OCI-LY3 (cell line): Measurements from ENCODE around the gene LRP5.

Experiments
- H2AFZ ChIP-seq: fragments of 200-600, 300-600 bp; shearing (Covaris generic); 2 replicates; pipeline ENCODE4 v1.6.0; 2014; ENCODE audit warnings: antibody characterized with exemption, low read depth, low read length
- H3K27ac ChIP-seq: fragments of 200-600, 300-600 bp; sonication (generic); 2 replicates; pipeline ENCODE4 v1.5.1; 2014; ENCODE audit warnings: mild to moderate bottlenecking, low read length, moderate library complexity, mixed read lengths
- H3K27me3 ChIP-seq: fragments of 200-600, 300-600 bp; sonication (generic); 2 replicates; pipeline ENCODE4 v1.6.1; 2014; ENCODE audit warnings: low read depth, low read length, mixed read lengths
- H3K36me3 ChIP-seq: fragments of 200-600, 300-600 bp; sonication (generic); replicated peaks from 2 replicates; pipeline ENCODE3; 2014; ENCODE audit warnings: low read depth, low read length, mixed read lengths
- H3K4me1 ChIP-seq: fragments of 300-600, 200-600 bp; sonication (generic); 2 replicates; pipeline ENCODE4 v1.6.1; 2014; ENCODE audit warnings: low read length, mixed read lengths
- H3K4me2 ChIP-seq: fragments of 200-600, 300-600 bp; sonication (generic); 2 replicates; pipeline ENCODE4 v1.6.1; 2014; ENCODE audit warnings: low read length, mixed read lengths
- H3K4me3 ChIP-seq: fragments of 300-600, 200-600 bp; sonication (generic); 2 replicates; pipeline ENCODE4 v1.5.1; 2014; ENCODE audit warnings: antibody characterized with exemption, mild to moderate bottlenecking, low read length, moderate library complexity
- H3K79me2 ChIP-seq: fragments of 300-600, 200-600 bp; shearing (Covaris generic); 2 replicates; pipeline ENCODE4 v1.6.1; 2014; ENCODE audit warnings: mild to moderate bottlenecking, low read length, mixed read lengths
- H3K9ac ChIP-seq: fragments of 300-600, 200-600 bp; shearing (Covaris generic); 2 replicates; pipeline ENCODE4 v1.6.0; 2014; ENCODE audit warnings: mild to moderate bottlenecking, low read length, moderate library complexity
- H3K9me3 ChIP-seq: fragments of 200-600, 300-600 bp; shearing (Covaris generic); 2 replicates; pipeline ENCODE4 v1.6.1; 2014; ENCODE audit warnings: low read length, mixed read lengths; ENCODE audit not compliant: insufficient read depth
- H4K20me1 ChIP-seq: fragments of 200-600, 300-600 bp; sonication (generic); 2 replicates; pipeline ENCODE4 v1.6.1; 2016; ENCODE audit warnings: low read length, mixed read lengths; ENCODE audit not compliant: insufficient read depth
- CTCF ChIP-seq: fragments of 200-600, 300-600 bp; sonication (generic); IDR thresholded peaks from 2 replicates; pipeline ENCODE4 v1.5.1; 2014; ENCODE audit warnings: antibody characterized with exemption, low read length, low read depth
- EZH2phosphoT487 ChIP-seq: fragments of 200-600 bp; shearing (Covaris generic); IDR thresholded peaks from 2 replicates; pipeline ENCODE4 v1.6.1; 2018; ENCODE audit warnings: antibody characterized with exemption, mixed run types, low read depth

The LRP5 gene

DNA sequence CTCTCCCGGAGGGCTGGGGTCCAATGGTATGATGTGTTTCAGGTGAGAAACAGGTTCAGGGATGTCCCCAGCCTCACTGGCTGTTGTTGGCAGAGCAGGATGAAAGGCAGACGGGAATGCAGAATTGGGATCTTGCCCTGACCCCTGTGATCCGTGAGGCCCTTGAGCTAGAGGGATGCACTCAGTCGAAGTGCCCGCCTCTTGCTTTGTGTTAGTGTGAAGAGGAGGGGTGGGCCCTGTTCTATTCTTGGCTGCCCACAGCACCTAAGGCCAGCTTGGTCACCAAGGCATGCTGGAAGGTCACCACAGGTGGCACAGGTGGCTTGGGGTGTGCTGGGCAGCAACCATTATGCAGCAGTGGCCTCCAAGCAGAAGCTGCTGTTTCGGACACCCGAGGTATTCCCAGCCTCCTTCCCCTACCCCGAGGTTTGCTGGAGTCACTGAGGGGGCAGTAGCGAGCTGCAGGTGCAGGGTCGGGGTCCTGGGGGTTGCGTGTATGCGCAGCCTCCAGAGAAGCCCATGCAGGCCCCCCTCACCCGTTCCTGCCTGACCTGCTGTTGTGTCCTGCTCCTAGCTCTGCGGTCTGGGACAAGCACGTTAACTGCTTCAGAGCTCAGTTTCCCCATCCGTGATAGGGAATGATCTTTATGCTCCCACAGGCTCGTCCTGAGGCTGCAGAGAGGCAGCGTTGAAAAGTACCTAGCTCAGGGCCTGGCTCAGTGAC lies 13.0 kb downstream of the LRP5 start:
- Histone ChIP-seq H3K27ac (no peak overlapping the region), H3K9ac (no peak overlapping the region), H4K20me1 (peaks cover 71% of the 10 kb centered on the region), H3K9me3 (no peaks in the 10 kb centered on the region), H3K27me3 (no peaks in the 10 kb centered on the region), H3K4me2 (no peak overlapping the region), H3K36me3 (no peaks in the 10 kb centered on the region), H2AFZ (no peak overlapping the region), H3K79me2 (peaks cover 76% of the 10 kb centered on the region), H3K4me1 (no peaks in the 10 kb centered on the region), H3K4me3 (no peak overlapping the region)
- TF ChIP-seq CTCF (no peak), EZH2phosphoT487 (no peak)

DNA sequence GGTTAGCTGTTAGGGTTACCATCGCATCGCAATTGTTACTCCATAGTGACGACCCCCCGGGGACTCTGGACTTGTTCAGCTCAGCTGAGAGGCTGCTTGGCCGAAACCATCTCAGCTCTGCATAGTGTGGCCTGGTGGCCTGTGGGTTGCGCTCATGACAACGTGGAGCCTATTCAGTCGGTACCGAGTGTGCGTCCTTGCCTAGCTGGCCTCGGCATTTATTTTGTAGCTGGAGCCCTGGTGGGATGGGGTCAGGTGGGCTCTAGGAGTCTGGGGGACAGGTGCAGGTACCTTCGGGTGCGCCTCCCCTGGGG lies 13.5 kb downstream of the LRP5 start:
- Histone ChIP-seq H3K27me3 (no peaks in the 10 kb centered on the region), H3K4me1 (no peaks in the 10 kb centered on the region), H3K4me2 (no peak overlapping the region), H2AFZ (no peak overlapping the region), H3K79me2 (peaks cover 72% of the 10 kb centered on the region), H3K27ac (no peak overlapping the region), H3K36me3 (no peaks in the 10 kb centered on the region), H3K4me3 (no peak overlapping the region), H4K20me1 (peaks cover 71% of the 10 kb centered on the region), H3K9ac (no peak overlapping the region), H3K9me3 (no peaks in the 10 kb centered on the region)
- no peak for TF ChIP-seq EZH2phosphoT487
- no peak for TF ChIP-seq CTCF

- Histone ChIP-seq H3K9me3 (no peaks in the 10 kb centered on the region), H3K9ac (no peak overlapping the region), H3K4me1 (no peaks in the 10 kb centered on the region), H3K4me2 (no peak overlapping the region), H2AFZ (no peak overlapping the region), H3K36me3 (no peaks in the 10 kb centered on the region), H3K27me3 (no peaks in the 10 kb centered on the region), H3K79me2 (peaks cover 66% of the 10 kb centered on the region), H3K27ac (no peak overlapping the region), H3K4me3 (no peak overlapping the region), H4K20me1 (peaks cover 71% of the 10 kb centered on the region)
- TF ChIP-seq CTCF (no peak), EZH2phosphoT487 (no peak)
Observed at GRCh38 chr11:68326334-68327215, 14.2 kb downstream of the LRP5 start.

DNA sequence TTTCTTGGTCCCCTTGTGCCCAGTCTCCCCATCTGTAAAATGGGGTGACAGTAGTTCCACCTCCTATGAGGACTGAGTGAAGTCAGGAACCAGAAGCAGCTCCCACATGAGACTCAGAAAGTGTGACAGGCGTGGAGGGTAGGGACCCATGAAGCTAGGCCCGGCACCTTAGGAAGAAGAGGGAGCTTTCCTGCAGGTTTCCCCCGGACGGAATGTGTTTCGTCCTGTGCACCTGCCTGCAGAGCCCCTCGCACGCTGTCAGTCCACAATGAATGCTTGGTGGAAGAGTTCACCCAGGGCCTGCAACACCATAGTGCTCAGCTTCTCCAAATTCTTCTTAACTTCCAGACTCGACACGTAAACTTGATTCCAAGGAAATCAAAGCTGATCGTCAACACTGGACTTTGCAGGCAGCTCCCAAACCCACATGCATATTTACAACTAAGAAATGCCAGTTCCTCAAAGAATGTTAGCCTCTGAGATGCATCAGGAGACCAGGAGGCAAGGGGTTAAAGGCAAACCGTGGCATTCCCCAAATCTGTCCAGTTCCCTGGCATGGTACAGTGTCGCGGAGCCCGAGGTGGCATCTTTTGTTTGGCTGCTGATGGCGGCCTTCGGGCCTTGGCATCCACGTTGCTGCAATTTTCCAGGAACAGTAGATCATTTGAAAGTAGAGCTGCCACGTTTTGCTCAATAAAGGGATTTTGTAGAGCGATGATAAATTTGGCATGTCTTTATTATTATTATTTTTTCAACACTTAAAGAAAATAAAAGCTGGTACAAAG lies 15.4 kb downstream of the LRP5 start:
- H4K20me1 ChIP-seq, result peaks cover 59% of the 10 kb centered on the region
- no peak overlapping the region for H3K4me3 ChIP-seq
- TF ChIP-seq EZH2phosphoT487 (no peak), CTCF (no peak)
- H3K79me2 ChIP-seq, result peaks cover 54% of the 10 kb centered on the region
- H2AFZ ChIP-seq, result no peak overlapping the region
- H3K27ac ChIP-seq, result no peak overlapping the region
- H3K27me3 ChIP-seq, result no peaks in the 10 kb centered on the region
- H3K9me3 ChIP-seq, result no peaks in the 10 kb centered on the region
- no peak overlapping the region for H3K9ac ChIP-seq
- no peaks in the 10 kb centered on the region for H3K36me3 ChIP-seq
- H3K4me1 ChIP-seq, result no peaks in the 10 kb centered on the region
- no peak overlapping the region for H3K4me2 ChIP-seq
